ENCODE data around the gene CPAMD8. TPM values are rescaled to one million over a fixed set of nuclear protein-coding genes. Genes with fewer than 3 reads are reported as not detected.

CPAMD8 gene
- total RNA-seq, 1 donor from 2014 or later: 1.3 TPM

DNA sequence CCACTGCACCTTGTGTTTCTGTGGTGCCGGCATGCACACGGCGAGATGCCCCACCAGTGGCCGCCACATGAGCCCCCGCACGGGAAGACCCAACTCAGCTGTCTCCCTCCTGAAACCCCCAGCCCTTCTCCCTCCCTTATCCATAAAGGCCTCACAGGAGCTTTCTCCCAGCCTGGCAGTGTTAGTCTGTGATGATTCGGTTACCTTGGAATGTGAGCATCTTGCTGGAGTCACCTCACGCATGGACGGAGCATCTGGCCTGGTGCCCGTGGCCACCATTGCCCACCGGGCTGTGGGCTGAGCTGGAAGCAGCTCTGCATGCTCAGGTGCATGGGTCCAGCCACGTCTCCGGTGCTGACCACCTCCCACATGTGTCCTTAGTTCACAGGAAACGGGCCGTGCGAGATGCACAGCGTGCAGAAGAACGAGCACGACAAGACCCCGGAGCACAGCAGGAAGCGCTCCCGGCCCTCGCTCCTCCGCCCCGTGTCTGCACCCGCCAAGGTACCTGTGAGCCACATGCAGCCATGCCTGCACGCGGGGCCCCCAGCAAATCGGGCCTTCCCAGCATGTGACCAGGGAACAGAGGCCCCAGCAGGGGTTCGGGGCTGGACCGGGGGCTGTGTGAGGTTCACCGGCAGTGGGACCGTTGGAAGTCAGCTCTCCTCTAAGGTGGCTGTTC, 175.4 kb downstream of the CPAMD8 start:
- intact Hi-C loops (cut with micrococcal nuclease): no loop called here

DNA sequence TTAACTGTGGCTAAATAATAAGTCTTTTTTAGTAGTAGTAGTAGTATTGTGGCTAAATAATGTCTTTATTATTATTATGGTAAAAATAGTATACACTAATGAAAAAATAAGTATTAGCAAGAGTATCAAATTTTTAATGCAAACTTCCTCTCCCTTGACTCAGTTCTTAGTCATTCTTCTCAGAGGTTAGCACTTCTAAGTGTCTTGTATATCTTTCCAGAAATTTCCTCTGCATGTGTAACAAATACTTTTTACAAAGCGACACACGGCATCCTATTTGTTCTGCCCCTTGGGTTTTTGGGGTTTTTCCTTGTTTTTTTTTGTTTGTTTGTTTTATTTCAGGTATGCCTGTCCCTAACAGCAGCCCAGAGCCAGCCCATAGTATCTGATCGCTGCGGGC, 176.5 kb downstream of the CPAMD8 start:
- intact Hi-C loops (cut with micrococcal nuclease): no loop called here

- intact Hi-C loops (cut with micrococcal nuclease): no loop called here
Observed at GRCh38 chr19:16849168-16849567, 177.4 kb downstream of the CPAMD8 start.

DNA sequence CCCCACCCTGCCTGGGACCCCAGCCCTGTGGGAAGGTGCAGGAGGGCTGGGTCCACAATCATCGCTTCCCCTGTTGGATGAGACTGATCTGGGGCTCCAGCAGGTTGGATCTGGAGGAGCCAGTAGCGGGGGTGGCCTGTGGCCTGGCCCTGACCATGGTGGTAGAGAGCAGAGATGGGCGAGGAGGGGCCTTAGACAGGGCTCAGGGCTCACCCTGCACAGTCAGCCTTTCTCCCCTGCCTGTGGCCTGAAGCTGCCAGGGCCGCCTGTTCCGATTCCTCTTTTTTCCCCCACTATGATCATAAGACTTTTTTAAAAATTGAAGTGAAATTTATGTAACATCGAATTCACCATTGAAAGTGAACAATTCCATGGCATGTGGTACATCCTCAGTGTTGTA, 179.2 kb downstream of the CPAMD8 start:
- intact Hi-C loops (cut with micrococcal nuclease): no loop called here

DNA sequence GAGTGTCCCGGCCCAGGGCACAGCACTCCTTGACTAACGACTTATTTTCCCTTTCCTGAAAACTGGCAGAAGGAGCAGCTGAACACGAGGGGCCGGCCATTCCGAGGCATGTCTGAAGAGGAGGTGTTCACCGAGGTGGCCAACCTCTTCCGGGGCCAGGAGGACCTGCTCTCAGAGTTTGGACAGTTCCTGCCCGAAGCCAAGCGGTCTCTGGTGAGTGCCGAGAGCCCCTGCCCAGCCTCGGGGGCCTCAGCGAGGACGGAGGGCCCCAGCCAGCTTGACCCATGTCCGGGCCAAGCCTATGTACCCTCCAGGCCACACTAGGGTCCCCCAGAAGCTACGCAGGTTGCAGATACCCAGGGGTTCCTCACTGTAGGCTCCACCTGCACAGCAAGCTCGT, 179.7 kb downstream of the CPAMD8 start:
- intact Hi-C loops (cut with micrococcal nuclease): no loop called here

Other genes with a start within 250 kb of the CPAMD8 start
- 37.4 and 39.1 TPM in 2 replicates for gene SIN3B, start 197.4 kb downstream of the CPAMD8 start, total RNA-seq
- gene F2RL3, start 137.8 kb downstream of the CPAMD8 start, total RNA-seq: 0.39 and 0.77 TPM in 2 replicates
- gene HAUS8, start 48.6 kb upstream of the CPAMD8 start, total RNA-seq: 32.6 and 37.4 TPM in 2 replicates
- 171 and 175 TPM in 2 replicates for gene MYO9B, start 49.0 kb upstream of the CPAMD8 start, total RNA-seq
- gene USE1, start 188.5 kb upstream of the CPAMD8 start, total RNA-seq: 25.3 and 27.5 TPM in 2 replicates
- 17.2 and 22.6 TPM in 2 replicates for gene OCEL1, start 199.4 kb upstream of the CPAMD8 start, total RNA-seq
- gene NR2F6, start 219.1 kb upstream of the CPAMD8 start, total RNA-seq: 6.2 and 6.3 TPM in 2 replicates
- 0.25 and 0.36 TPM in 2 replicates for gene USHBP1, start 237.9 kb upstream of the CPAMD8 start, total RNA-seq
- gene BABAM1, start 240.6 kb upstream of the CPAMD8 start, total RNA-seq: 116 and 118 TPM in 2 replicates

Measured in T-helper 2 cell treated with Interferon-gamma antibody and Interleukin-4, amounts not matched to agents 100 ng/mL and 5 ng/mL, for 36 hours (primary cell).